CD4-positive, alpha-beta T cell treated with Interferon alpha-2 for 1 hour (primary cell): ENCODE results near the gene COL6A3.

Source experiments
- DNase-seq, 2 donors: peaks; one replicate each; pipeline ENCODE4 v3.0.0-alpha.2; 2020 to 2022

The COL6A3 gene

DNA sequence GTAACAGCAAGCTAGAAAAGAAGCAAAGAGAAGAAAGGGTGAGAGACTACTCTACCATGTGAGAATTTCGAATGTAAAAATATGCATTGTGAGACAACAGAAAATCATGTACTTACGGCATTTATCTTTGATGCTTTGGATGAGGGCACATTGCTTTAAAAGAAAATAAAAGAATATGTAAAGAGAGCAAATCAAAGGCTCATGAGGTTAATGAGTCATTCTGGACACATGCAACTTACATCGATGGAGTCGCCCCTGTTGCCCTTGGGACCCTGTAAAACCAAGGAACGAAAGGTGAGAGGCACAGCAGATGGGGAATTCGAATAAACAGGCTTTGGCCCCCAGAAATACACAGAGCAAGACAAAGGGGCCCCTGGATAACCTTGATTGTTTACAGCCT lies 69.0 kb downstream of the COL6A3 start:
- DNase-seq, result no peak

DNA sequence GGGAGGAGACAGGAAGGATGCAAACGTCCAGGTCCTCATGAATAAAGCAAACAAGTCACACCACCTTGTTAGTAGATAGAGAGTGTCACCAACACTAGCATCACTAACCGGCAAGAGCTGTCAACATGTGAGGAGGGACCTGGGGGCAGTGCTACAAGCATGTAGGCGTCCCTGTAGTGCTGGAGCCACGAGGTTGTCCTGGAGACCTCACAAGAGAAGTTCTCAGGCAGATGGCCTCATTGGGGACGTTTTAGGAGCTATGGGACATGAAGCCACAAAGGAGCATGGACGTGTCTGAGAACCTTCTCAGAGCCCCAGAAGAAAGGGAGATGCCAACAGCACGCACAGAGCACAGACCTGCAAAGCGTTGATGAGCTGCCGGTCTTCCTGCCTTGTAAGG lies 70.0 kb downstream of the COL6A3 start:
- no peak for DNase-seq

DNA sequence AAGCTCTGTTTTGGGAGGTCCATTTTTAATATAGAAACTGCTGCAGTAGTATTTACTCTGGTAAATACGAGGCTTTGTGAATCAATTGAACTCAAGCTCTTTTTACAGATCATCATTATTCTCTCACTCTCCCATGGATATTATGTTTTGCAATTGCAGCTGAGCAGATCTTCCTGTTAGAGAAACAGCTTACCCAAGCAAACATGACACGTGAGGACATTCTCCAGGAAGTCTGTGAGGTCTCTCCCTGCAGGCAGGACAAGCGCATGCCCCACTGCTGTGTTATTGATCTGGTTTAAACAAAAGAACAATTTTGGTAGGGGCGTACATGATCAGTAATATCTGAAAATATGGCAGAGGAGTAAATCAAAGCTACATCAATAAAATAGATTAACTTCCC lies 72.1 kb downstream of the COL6A3 start:
- no peak for DNase-seq

DNA sequence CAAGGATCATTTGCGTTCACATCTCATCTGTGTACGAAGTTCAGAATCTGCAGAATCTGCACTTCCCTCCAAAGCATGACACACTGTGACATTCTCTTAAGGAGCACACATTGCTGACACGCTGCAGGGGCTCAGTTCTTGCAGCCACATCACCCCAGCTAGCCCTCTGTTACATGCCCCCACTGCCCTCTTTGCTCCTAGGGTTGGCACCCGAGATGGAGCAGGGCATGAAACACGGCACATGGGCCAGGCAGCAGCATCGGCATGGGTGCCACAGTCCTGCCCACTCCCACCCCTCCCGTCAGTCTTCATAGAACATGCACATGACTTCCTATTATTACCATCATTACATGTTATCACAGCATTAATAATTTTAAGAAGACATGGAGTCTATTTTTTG lies 76.4 kb downstream of the COL6A3 start:
- no peak for DNase-seq

- DNase-seq, result no peak
These were observed 77.8 kb downstream of the COL6A3 start for GRCh38 chr2:237336131-237336530.

- DNase-seq, result no peak
These were observed 80.2 kb downstream of the COL6A3 start for GRCh38 chr2:237333748-237334147.

DNA sequence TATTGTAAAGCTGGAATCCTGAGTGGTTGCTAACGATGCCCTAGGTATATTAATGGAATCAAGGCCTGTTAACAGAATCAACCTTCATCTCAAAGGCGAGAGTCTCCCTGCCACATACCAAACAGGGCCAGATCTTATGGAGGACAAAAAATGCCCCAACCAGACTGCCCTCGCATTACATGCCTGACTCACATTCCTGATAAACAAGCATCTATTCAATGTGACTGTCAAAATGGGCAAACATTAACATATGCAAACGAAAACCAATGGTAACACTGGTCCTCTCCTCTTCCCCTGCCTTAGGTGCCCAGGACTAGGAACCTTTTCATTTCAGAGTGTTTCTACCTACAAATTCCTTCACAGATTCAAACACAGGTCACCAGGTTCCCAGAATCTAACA lies 83.4 kb downstream of the COL6A3 start:
- no peak for DNase-seq

- DNase-seq, result no peak
These were observed 86.6 kb downstream of the COL6A3 start for GRCh38 chr2:237327175-237327950.

GRCh38 chr2:237326266-237327171 lies 87.4 kb downstream of the COL6A3 start:
- no peak for DNase-seq

- DNase-seq, result no peak
These were observed 89.1 kb downstream of the COL6A3 start for GRCh38 chr2:237324837-237325236.

GRCh38 chr2:237324405-237324831 lies 89.5 kb downstream of the COL6A3 start:
- DNase-seq, result no peak

GRCh38 chr2:237323656-237324055 lies 90.3 kb downstream of the COL6A3 start:
- no peak for DNase-seq

DNA sequence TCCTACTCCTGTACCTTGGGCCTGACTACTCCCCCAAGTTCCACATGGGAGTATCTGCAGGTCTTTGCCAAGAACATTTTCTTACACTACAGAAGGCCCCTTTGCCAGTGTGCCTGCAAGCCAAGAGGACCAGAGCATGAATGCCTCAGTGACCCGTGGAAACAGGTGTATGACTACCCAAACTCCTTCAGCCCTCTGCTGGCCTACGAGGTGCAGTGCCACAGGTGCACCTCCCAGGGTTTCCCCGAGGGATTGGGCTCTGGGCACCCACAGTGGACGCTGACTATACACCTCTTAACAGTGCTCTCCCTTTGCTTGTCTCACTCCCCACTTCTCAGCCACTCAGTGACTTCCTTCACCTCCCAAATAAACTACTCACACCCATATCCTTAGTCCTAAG lies 91.4 kb downstream of the COL6A3 start:
- no peak for DNase-seq

GRCh38 chr2:237321746-237322145 lies 92.2 kb downstream of the COL6A3 start:
- no peak for DNase-seq

GRCh38 chr2:237320801-237321560 lies 93.0 kb downstream of the COL6A3 start:
- no peak for DNase-seq

GRCh38 chr2:237319887-237320286 lies 94.1 kb downstream of the COL6A3 start:
- no peak for DNase-seq

DNA sequence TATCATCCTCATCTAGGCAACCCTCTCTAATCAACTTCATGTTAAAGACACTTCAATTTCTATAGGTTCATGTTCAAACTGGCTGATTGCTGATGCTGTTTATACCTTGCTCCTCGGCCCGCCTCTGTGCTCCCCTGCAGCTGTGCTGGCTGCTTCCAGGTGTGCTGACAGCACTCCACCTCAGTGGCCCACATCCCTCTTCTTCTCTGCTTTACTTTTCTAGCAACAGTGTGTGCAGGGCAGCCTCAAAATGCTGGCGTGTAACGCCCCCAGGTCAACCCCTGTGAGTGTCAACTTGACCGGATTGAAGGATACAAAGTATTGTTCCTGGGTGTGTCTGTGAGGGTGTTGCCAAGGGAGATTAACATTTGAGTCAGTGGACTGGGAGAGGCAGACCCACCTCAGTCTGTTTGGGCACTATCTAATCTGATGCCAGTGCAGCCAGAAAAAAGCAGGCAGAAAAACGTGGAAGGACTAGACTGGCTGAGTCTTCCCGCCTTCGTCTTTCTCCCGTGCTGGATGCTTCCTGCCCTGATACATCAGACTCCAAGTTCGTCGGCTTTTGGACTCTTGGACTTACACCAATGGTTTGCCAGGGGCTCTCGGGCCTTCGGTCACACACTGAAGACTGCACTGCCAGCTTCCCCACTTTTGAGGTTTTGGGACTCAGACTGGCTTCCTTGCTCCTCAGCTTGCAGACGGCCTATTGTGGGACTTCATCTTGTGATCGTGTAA lies 94.7 kb downstream of the COL6A3 start:
- DNase-seq, result no peak

DNA sequence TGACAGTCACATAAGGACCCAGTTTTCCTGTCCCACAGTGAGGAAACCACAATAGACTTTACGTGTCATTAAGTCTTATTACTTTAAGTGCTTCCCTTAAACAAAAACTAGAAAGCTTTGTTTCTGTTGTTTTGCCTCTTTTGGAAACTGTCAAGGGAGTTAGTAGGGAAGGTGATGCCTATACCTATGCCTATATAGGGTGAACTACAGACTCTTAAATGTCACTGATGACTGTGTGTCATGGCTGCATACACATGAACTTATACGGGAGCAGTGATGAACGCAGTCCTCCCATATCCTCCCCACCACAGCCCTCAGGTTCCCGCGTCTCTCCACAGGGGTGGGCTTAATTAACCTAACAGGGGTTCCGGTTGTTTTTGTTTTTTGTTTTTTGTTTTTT lies 97.6 kb downstream of the COL6A3 start:
- DNase-seq, result no peak

GRCh38 chr2:237315829-237316225 lies 98.1 kb downstream of the COL6A3 start:
- no peak for DNase-seq

- DNase-seq, result no peak
These were observed 98.7 kb downstream of the COL6A3 start for GRCh38 chr2:237315170-237315828.

GRCh38 chr2:237314681-237315080 lies 99.3 kb downstream of the COL6A3 start:
- DNase-seq, result no peak

- no peak for DNase-seq
These were observed 99.8 kb downstream of the COL6A3 start for GRCh38 chr2:237314198-237314597.
